HepG2 (cell line): ENCODE results near the gene FOCAD. TPM values are rescaled to one million over a fixed set of nuclear protein-coding genes. Genes with fewer than 3 reads are reported as not detected.
A peak's percentile ranks its signal among the peaks of the same experiment; 100 is the strongest.

Source experiments
- ATAC-seq: fragments of 200-7000 bp; cut with Tn5 transposase; 3 replicates; pipeline ENCODE4 v1.9.1; 2020; ENCODE audit warnings: mild to moderate bottlenecking, moderate library complexity
- BruUV-seq: library from RNA; stranded (reverse); fragments of 400-500 nt; replicated peaks from 2 replicates; lab custom pipeline; 2021; lab: Mats Ljungman, UMichigan
- CTCF ChIA-PET: fragments of 300-600 bp; formaldehyde crosslinking; extraction: SDS; loops from one replicate; lab custom pipeline; 2021; ENCODE audit warnings: low total read pairs, inconsistent platforms, low intra/inter-chr PET ratio; lab: Yijun Ruan, JAX
- POLR2A ChIA-PET: fragments of 350-600 bp; sonication (Branson Sonifier 250); formaldehyde crosslinking; loops from one replicate; lab custom pipeline; 2020; ENCODE audit warnings: antibody characterized with exemption, inconsistent platforms; lab: Yijun Ruan, JAX
- DNase-seq: peaks from one replicate; pipeline ENCODE4 v3.0.0-alpha.2; 2015; ENCODE audit warnings: low spot score
- FAIRE-seq: peaks from 3 replicates; lab custom pipeline; 2011; peaks lifted over from hg19 to GRCh38; lab: Jason Lieb, UNC
- H2AFZ ChIP-seq: one replicate; pipeline ENCODE4 v1.6.1; 2011; ENCODE audit warnings: low read length, inconsistent platforms
- H3K27ac ChIP-seq: fragments of 300-600 bp; 3 replicates; pipeline ENCODE4 v1.8.0; 2011; ENCODE audit warnings: mixed run types, mild to moderate bottlenecking, mixed read lengths, low read length, inconsistent platforms; ENCODE audit not compliant: insufficient read depth; ENCODE audit errors: extremely low read length
- H3K27me3 ChIP-seq, 2 experiments: fragments of 200-600 bp in 1 of 2; 2 replicates in 1 of 2; 3 replicates in 1 of 2; pipeline versions ENCODE4 v1.6.0 to v1.8.0; 2011; ENCODE audit warnings: low read length in 2 of 2, mild to moderate bottlenecking in 2 of 2, moderate library complexity in 2 of 2, inconsistent platforms in 1 of 2; ENCODE audit not compliant: insufficient read depth in 2 of 2, control insufficient read depth in 1 of 2
- H3K36me3 ChIP-seq, 2 experiments: fragments of 200-600 bp in 1 of 2; replicated peaks in 1 of 2; 2 replicates in 1 of 2; 3 replicates in 1 of 2; pipeline versions ENCODE4 v1.5.1 to v1.8.0; 2011; ENCODE audit warnings: low read length in 2 of 2, inconsistent platforms in 1 of 2; ENCODE audit not compliant: insufficient read depth in 2 of 2, control insufficient read depth in 1 of 2
- H3K4me1 ChIP-seq: 2 replicates; pipeline ENCODE4 v1.5.1; 2012; ENCODE audit warnings: low read length, inconsistent platforms; ENCODE audit not compliant: insufficient read depth
- H3K4me2 ChIP-seq: 2 replicates; pipeline ENCODE4 v1.6.0; 2011; ENCODE audit warnings: low read depth, low read length, inconsistent platforms
- H3K4me3 ChIP-seq, 3 experiments: fragments of 200-600 bp in 1 of 3; sonication (generic), shearing (Covaris generic) in 1 of 3; replicated peaks in 1 of 3; 2 replicates each; pipeline ENCODE4 v1.5.1; 2011 to 2016; ENCODE audit warnings: low read length in 3 of 3, inconsistent platforms in 2 of 3, low read depth in 2 of 3, mild to moderate bottlenecking in 2 of 3, control low read depth in 1 of 3, mixed read lengths in 1 of 3; ENCODE audit not compliant: insufficient read depth in 1 of 3
- H3K79me2 ChIP-seq: one replicate; pipeline ENCODE4 v1.6.1; 2011; ENCODE audit warnings: low read length, inconsistent platforms; ENCODE audit not compliant: insufficient read depth
- H3K9ac ChIP-seq: 2 replicates; pipeline ENCODE4 v1.6.0; 2011; ENCODE audit warnings: mild to moderate bottlenecking, low read depth, low read length, inconsistent platforms; ENCODE audit not compliant: insufficient read depth
- H3K9me3 ChIP-seq: 2 replicates; pipeline ENCODE4 v1.5.1; 2012; ENCODE audit warnings: mild to moderate bottlenecking, low read length
- H4K20me1 ChIP-seq: 2 replicates; pipeline ENCODE4 v1.6.0; 2011; ENCODE audit warnings: inconsistent platforms, mild to moderate bottlenecking, low read length, moderate library complexity; ENCODE audit not compliant: insufficient read depth
- ATF7 ChIP-seq, 2 experiments: fragments of 450-650 bp in 1 of 2; sonication (generic) in 1 of 2; formaldehyde crosslinking in 1 of 2; IDR thresholded peaks; 2 replicates each; pipeline versions ENCODE4 v1.4.0 to v1.6.1; 2016 to 2020; ENCODE audit warnings: antibody characterized with exemption in 1 of 2, mild to moderate bottlenecking in 1 of 2, missing genetic modification reagents in 1 of 2
- HNRNPUL1 ChIP-seq: fragments of 200-400 bp; formaldehyde crosslinking; IDR thresholded peaks from 2 replicates; pipeline ENCODE4 v1.6.1; 2017; ENCODE audit warnings: low read depth, mild to moderate bottlenecking, low read length, moderate library complexity
- WGBS: methylation state at CpG from one replicate; pipeline ENCODE4 v1.1.6; 2017; ENCODE audit warnings: low lambda C conversion rate; 5-methylcytosine and 5-hydroxymethylcytosine counted together
- in situ Hi-C: cut with HindIII; loops from 2 replicates; pipeline ENCODE4 v1.10.0; 2017; ENCODE audit warnings: low pct_unique_long_range_greater_than_20kb; ENCODE audit not compliant: extremely low pct_ligation_motif_present
- intact Hi-C: fragments of 100-400 bp; cut with micrococcal nuclease; formaldehyde crosslinking; loops from one replicate; pipeline ENCODE4 v1.10.0; 2022; ENCODE audit not compliant: unreplicated experiment
- polyA plus RNA-seq, 8 experiments: library from polyadenylated mRNA; depleted of rRNA in 3 of 8; stranded (reverse) in 7 of 8; unstranded in 1 of 8; fragments of >200 nt; fragmentation: Illumina TruSeq in 4 of 8; extraction: Trizol in 4 of 8; gene quantifications; 2 replicates each; pipeline versions ENCODE4 v1.2.1 to v1.2.3, GENCODE V29; 2011 to 2016; ENCODE audit warnings: low read depth in 4 of 8, missing spikeins in 1 of 8, mixed read lengths in 1 of 8; ENCODE audit not compliant: insufficient read depth in 1 of 8
- total RNA-seq, 5 experiments: library from RNA; depleted of rRNA; stranded (reverse); fragments of >200 nt; fragmentation: Illumina TruSeq; extraction: Trizol; gene quantifications; 2 replicates each; pipeline ENCODE4 v1.2.3, GENCODE V29; 2016; ENCODE audit warnings: low read depth in 1 of 5
- TF ChIP-seq, protein P1 (sequence below): sonication (generic); formaldehyde crosslinking; IDR thresholded peaks from 2 replicates; pipeline ENCODE4 v1.4.0; 2020; ENCODE audit warnings: mild to moderate bottlenecking, missing genetic modification reagents

The FOCAD gene
- total and polyA plus RNA-seq, 2 of the 13 experiments (the other 11 are each of a cell fraction or from before 2014, with no cell fraction given), result 18.0 to 31.1 TPM

DNA sequence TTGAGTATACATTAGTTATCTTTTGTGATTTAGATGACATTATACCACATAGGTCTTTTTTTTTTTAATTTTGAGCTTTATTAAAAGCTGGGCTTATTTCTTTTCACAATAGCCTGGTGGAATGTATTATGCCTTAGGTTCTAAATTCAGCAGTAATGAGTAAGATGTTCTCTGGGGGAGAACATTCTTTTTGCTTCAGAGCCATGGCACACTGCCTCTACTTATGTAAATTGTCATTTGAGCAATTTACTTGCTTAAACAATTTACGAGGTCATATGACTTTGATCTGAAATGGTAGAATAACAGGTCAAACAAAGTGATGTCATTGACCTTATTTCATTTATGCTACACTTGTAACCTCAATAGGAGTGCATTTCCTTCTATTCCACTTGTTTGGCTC is 154.2 kb downstream of the FOCAD start:
- ATAC-seq (no peak), FAIRE-seq (no peak), DNase-seq (peak; percentile 7)
- H3K27ac ChIP-seq, result no peak overlapping the region
- WGBS, result 55% methylated on average over 1 of the region's 1 CpG
- no TSS peak for BruUV-seq
- no peaks in the 10 kb centered on the region for H3K9me3 ChIP-seq
- H3K9ac ChIP-seq, result no peak overlapping the region
- no peak overlapping the region for H3K4me3 ChIP-seq
- CTCF ChIA-PET, result no interaction called here
- 0 out of 5 replicates have a peak, but pooled peaks cover 0 to 3% of the 10 kb centered on the region in 2 experiments for H3K36me3 ChIP-seq
- H2AFZ ChIP-seq, result no peak overlapping the region
- in situ Hi-C loops (no loop called here), intact Hi-C loops (loop anchor here (5.0 kb wide), 1 partner anchor 156 kb away; the partner anchor contains the start of gene FOCAD)
- POLR2A ChIA-PET, result no interaction called here
- H4K20me1 ChIP-seq, result no peaks in the 10 kb centered on the region
- peaks cover 18% of the 10 kb centered on the region for H3K4me1 ChIP-seq
- H3K79me2 ChIP-seq, result no peaks in the 10 kb centered on the region
- H3K27me3 ChIP-seq, result no peaks in the 10 kb centered on the region
- TF ChIP-seq HNRNPUL1 (no peak), ATF7 (IDR thresholded peaks at IDR 0.05) (peak; percentile 50; the same call in 1 of the 2 replicates), ATF7 (CRISPR knock-in tag; IDR thresholded peaks at IDR 0.05) (no peak)
- TF ChIP-seq, protein P1, sequence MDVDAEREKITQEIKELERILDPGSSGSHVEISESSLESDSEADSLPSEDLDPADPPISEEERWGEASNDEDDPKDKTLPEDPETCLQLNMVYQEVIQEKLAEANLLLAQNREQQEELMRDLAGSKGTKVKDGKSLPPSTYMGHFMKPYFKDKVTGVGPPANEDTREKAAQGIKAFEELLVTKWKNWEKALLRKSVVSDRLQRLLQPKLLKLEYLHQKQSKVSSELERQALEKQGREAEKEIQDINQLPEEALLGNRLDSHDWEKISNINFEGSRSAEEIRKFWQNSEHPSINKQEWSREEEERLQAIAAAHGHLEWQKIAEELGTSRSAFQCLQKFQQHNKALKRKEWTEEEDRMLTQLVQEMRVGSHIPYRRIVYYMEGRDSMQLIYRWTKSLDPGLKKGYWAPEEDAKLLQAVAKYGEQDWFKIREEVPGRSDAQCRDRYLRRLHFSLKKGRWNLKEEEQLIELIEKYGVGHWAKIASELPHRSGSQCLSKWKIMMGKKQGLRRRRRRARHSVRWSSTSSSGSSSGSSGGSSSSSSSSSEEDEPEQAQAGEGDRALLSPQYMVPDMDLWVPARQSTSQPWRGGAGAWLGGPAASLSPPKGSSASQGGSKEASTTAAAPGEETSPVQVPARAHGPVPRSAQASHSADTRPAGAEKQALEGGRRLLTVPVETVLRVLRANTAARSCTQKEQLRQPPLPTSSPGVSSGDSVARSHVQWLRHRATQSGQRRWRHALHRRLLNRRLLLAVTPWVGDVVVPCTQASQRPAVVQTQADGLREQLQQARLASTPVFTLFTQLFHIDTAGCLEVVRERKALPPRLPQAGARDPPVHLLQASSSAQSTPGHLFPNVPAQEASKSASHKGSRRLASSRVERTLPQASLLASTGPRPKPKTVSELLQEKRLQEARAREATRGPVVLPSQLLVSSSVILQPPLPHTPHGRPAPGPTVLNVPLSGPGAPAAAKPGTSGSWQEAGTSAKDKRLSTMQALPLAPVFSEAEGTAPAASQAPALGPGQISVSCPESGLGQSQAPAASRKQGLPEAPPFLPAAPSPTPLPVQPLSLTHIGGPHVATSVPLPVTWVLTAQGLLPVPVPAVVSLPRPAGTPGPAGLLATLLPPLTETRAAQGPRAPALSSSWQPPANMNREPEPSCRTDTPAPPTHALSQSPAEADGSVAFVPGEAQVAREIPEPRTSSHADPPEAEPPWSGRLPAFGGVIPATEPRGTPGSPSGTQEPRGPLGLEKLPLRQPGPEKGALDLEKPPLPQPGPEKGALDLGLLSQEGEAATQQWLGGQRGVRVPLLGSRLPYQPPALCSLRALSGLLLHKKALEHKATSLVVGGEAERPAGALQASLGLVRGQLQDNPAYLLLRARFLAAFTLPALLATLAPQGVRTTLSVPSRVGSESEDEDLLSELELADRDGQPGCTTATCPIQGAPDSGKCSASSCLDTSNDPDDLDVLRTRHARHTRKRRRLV (CRISPR knock-in tag), result no peak
- TF ChIP-seq, all 625 proteins: peak for 1
- H3K4me2 ChIP-seq, result no peak overlapping the region
